SKM-1 treated with dmso at 0.1 percent for 144 hours (cell line): ENCODE results near the gene EPB41L1.

Source experiments
- DNase-seq: peaks from one replicate; lab custom pipeline; 2025; ENCODE audit not compliant: unreplicated experiment; lab: John Stamatoyannopoulos, UW

The EPB41L1 gene

DNA sequence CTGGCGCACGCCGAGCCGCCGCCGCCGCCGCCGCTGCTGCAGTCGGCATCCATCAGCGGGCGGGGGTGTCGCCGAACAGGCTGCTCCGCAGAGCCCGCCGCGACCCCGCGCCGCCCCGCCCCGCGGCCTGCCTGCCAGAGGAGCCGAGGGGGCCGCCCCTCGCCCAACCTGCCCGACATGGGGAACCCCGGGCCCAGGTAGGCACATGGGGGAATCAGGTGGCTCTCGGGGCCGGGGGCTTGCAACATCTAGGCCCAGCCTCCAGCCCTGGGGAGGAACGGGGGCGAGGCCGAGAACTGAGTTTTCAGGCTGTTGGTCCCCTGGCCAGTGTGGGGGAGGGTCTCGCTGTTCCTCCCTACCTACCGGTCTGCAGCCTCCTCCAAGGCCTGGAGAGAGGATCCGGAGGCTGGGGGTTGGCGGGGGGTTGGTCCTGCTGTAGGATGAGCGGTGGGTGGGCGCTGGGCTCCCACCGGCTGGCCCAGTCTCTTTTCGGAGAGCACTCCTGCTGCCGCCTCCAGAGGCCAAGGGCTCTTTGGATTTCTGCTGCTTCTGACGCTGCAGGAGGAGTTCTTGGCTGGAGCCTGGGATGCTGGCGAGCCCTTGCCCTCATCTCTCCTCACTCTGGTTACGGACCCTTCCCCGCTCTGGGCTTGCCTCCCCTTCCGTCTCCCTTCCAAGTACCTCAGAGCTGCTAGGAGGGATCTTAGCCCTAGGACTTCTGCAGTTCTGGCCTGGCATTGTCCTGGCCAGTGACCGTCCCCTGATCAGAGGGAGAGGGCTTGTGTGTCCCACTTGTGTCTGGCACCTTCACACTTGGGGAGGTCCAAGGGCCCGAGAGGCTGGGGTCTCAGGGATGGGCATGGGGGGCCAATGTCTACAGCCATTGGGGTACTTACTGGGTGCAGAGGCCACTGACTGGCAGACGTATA, at the start of gene EPB41L1:
TSS of gene EPB41L1 (plus strand) at position 41 of the 929 bp plus-strand sequence. CDS start 19,038 bp downstream, outside the sequence.
- no peak for DNase-seq

DNA sequence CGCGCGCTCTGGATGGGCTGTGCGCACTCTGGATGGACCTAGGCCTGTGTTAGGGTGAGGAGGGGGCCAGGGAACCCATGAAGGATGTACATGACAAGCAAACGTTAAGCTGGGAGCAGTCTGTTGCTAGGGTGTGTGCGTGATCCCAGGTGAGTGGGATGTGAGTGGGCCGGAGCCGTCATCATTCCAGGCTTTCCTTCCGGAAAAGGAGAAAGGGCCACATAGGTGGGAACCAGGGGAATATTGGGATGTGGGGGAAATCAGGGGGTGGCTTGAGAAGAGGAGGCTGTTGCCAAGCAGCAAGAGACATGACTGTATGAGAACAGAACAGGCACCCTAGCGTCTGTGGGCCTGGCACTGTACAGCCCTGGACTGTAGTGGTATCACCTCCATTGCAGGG, 49.7 kb upstream of the EPB41L1 start:
- no peak for DNase-seq

DNA sequence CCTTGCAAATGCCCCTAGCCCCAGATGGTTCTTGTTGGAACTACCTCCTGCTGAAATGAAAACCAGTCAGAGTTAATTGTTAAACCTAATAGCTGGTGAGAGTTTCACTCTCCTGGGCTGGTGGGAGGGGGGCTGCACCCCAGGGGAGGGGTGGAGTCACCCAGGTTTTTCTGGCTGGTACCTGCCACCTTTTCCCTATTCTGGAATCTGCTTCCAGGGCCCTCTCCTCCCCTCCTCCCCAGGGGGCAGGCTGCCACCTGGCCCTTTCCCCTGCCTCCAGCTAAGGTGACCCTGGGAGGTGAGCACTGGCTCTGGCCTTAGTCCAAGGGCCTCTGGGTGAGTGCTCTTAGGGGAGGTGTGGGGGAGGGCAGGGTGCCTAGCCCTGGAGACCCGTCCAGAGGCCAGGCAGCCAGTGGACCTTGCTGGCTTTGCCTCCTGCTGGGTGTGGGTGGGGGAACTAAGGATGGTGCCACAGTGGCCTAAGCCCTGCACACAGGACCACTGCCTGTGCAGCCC, 48.8 kb upstream of the EPB41L1 start:
- DNase-seq: no peak

DNA sequence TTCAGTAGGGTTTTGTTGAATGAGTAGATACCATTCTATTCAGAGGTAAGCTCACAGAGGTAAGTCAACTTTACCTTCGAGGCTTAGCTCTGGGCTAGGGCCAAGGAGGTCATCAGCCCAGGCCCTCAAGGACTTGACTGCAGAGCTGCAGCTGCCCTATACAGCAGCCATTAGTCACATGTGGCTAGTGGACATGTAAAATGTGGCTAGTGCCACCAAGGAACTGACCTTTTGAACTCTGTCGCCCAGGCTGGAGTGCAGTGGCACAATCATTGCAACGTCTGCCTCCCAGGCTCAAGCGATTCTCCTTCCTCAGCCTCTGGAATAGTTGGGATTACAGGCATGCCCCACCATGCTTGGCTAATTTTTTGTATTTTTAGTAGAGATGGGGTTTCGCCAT, 47.9 kb upstream of the EPB41L1 start:
- no peak for DNase-seq

DNA sequence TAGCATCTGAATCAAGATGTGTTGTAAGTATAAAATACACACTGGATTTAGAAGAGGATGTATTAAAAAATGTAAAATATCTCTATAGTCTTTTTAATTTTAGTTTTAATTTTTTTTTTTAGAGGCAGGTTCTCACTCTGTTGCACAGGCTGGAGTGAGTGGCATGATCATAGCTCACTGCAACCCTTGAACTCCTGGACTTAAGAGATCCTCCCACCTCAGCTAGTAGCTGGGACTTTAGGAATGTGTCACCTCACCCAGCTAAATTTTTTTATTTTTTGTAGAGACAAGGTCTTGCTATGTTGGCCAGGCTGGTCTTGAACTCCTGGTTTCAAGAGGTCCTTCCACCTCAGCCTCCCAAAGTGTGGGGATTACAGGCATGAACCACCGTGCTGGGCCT, 46.7 kb upstream of the EPB41L1 start:
- DNase-seq: no peak

DNA sequence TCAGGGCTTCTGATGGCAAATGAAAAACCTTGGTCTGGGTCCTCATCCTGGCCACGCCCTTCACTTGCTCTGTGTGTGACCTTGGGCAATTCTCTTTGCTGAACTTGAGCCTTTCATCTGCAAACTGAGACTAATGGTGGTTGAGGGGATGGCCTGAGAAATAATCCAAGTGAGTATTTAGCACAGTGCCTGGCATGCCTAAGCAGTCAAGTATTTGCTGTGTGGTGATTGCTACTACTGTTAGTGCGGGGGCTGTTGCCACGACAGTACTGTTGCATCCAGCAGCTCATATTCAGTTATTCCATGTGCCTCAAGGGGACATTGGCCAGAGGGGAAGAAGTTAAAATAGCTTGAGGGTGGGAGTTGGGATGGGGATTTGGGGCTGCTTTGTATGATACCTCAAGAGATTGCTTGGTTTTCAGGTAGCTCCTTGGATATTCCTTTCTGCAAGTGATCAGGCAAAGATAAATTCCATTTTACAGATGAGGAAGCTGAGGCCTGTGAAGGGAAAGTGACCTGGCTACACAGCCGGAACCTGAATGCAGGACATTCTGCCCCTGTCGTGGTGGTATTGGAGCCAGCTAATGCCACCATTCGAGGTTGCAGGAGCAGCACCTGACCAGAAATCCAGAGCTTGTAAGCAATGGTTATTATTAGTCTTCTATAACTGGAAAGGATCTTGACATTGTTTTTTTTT, 45.1 kb upstream of the EPB41L1 start:
- DNase-seq: no peak

DNA sequence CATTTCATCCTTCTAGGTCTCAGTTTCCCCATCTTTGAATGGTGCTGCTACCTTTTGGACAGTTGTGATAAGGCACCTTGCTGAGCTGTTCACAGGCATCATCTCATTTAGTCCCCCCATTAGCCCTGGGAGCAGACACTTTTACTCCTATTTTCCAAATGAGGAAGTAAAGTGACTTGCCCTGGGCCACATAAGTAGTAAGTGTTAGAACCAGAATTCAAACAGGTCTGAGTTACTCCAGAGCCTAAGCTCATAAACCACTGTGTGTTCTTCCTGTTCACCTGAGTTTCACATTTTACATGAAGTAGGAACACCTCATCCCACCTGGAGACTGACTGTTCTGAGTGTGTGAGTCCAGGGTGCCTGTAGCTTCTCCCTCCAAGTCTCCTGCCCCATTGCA, 43.5 kb upstream of the EPB41L1 start:
- DNase-seq: peak; percentile 61

DNA sequence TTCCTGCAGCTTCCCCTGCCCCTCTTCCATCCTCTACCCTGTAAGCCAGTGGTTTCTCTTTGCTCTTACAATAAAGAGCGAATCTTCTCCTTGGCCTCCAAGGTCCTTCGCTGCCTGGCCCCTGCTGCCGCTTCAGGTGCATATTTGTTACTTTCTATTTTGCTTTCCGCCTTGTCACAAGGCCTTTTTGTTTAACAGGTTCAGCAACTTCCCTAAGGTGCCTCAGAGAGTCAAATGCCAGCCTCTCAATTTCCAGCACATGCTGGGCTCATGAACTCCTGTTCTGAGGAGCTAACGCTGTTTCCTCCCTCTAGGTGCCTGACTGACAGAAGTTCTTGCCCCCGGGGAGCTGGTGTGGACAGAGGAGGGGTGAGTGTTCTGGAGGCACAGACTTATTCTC, 42.4 kb upstream of the EPB41L1 start:
- no peak for DNase-seq

DNA sequence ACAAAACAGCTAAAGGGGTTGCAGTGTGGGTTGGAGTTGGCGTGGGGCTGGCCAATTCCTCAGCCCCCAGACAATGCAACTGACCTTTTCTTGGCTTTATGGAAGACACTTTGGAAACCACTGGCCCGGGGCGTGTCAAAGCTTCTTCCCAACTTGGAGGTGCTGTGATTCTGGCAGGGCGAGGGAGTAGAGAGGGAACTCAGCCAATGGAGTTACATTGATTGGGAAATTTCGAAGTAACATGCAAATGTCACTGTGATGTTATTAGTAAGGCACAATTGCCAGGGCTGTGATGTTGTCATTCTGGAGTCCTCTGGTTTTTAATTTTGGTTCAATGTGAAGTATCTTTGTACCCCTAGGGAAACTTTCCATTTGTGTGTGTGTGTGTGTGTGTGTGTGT, 41.5 kb upstream of the EPB41L1 start:
- DNase-seq: no peak

DNA sequence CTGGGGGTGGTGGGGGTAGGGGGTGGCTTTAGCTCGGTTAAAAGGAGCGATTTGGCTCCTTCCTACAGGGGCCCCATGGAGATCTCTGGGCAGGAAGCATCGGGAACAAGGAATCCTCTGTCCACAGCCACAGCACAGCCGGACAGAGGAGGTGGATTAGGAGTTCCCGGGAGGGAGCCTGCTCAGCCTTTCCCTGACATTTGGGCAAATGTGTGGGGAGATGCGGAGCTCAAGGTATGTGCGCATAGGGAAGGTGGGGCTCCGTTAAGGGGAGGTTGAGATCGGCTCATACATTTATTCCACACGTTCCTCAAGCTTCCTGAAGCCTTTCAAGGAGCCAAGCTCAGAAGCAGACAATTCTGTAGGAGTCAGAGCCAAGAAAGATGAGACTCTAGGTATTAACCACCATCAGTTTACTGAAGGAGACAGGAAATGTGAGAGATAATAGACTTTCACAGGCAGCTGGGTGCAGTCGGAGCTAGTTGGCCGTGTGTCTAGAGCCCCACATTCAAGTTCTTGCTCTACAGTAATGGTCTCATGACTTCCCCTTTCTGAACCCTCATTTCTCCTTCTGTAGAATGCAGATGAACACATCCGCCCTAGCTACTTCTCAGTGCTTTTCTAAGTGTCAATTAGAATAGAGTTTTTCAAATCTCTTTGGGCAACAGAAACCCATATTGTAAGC, 40.8 kb upstream of the EPB41L1 start:
- peak; percentile 90 for DNase-seq

DNA sequence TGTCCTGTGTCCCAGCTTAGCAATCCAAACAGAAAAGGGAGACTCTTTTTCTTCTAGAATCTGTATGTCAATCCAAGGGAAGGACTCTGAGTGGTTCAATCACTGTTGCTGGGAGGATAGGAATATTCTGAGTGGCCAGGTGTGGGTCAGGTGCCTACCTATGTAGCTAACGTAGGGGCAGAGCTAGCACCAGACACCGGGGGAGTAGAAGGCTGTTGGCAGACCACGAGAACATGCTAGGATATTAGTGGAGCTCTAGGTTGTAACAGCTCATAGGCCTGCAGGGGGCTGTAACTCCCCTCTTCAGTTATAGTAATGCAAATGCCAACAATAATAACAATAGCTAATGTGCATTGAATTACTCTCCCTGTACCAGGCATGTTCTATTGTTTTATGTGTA, 39.8 kb upstream of the EPB41L1 start:
- no peak for DNase-seq

DNA sequence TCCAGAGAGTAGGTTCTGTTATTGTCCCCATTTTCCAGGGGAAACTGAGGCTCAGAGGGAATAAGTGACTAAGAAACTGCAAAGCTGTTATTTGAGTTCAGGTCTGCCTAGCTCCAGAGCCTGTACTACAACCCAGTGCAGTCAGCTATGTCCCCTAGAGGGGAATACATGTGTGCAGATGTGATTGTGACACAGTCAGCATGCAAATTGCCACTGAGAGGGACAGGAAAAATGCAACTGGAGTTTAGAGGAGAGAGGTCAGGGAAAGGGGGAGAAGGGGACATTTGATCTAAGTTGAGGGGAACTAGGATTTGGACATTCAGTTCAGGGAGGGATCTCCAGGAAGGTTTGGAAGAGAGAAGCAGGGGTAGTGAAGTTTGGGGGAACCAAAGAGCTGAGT, 38.6 kb upstream of the EPB41L1 start:
- no peak for DNase-seq

DNA sequence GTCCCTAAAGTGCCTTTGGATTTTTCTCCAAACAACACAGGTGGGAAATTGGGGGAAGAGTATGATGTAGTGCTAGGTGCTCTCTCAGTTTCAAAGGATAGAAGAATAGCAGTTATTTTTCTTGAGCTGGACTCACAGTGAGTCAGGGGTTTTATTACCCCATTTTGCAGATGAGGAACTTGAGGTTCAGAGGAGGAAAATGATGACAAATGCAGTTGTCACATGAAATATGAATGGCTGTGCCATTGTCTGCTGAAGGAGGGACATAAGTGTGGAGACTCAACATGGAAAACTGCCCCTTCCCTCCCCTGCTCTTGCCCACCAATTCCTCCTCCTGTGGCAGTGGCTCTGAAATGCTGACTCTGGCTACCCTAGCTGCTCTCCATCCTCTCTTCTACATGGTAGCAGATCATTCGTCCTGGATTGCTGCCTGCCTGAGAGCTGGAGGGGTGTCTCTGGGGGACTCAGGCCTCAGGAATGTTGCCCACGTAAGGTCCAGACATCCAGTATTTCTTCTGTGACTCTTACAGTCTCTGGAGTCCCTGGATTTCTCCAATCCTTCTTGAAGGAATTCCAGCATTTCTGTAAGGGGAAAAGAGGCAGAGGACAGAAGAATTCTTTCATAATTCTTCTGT, 37.6 kb upstream of the EPB41L1 start:
- no peak for DNase-seq

DNA sequence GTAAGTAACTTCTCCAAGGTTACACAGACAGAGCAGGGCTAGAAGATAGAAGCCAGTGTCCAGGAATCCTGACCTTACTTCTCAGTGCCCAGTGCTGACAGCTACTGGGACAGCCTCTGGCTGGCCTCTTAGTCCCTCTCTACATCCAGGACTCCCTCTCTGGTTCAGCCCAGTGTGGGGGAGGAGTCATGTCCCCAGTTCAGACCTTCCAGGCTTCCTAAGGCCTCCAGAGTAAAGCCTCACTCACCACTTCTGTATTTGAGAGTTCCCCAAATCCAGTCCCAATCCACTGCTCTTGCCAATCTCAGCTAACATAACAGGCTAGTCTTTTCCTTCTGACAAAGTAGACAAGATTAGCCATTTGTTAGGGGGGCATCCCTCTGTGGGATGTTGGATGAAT, 36.9 kb upstream of the EPB41L1 start:
- peak; percentile 67 for DNase-seq

DNA sequence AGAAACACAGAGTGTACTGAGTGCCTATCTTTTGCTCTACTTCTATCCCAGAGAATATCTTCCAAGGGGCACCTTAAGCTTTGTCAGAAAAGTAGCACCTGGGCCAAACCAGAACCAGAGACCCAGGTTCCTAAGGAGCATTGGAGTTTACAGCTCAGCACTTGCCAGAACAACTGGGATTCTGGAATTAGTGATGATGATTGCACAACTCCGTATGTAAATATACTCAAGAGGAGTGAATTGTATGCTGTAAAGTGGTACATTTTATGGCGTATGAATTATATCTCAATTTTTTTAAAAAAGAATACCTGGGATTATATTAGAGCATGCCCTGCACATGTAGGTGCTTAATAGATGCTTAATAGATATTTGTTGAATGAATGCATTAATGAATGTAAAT, 36.2 kb upstream of the EPB41L1 start:
- DNase-seq: no peak

DNA sequence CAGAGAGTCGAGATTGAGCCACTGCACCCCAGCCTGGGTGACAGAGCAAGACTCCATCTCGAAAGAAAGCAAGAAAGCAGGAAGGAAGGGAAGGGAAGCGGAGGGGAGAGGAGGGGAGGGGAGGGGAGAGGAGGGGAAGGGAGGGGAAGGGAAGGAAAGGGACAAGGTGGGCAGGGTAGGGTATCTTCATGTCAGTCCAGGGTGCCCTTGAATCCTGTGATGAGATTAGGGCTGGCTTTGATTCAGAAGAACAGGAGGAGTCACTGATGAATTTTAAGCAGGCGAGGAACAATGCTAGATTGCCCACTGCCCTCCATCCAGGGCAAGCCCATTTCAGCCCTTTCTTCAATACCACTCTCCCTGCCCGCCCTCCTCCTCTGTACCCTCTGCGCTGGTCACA, 35.0 kb upstream of the EPB41L1 start:
- DNase-seq: no peak

DNA sequence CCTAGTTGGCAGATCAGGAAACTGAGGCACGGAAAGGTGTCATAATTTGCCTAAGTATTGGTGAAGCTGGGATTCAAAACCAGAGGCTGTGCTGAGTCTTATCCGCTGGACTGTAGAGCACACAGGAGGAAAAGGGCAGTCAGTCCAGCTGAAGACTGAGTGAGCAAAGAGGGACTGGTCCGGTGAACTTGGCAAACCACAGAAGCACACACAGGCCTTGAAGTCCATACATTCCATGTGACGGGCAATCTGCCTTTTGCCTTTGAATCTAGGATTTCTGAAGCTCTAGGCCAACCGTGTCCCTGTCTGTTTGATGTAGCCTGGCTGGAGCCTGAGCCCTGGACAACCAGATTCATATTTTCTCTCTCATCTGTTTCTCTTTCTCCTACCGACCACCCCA, 34.3 kb upstream of the EPB41L1 start:
- no peak for DNase-seq

DNA sequence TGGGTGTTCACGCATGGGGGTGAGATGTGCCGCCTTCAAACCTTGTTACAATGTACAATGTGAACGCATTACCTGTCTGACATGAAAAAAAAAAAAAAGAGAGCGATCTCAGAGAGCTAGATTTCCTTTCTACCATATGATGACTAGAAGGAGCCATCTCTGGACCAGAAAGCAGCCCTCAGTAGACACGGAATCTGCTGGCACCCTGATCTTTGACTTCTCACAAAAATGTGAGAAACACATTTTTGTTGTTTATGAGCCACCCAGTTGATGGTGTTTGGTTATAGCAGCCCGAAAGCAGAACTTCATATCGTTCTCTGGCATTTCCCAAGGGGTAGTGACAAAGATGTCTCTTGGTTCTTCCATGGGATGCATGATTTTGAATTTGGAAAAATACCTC, 33.5 kb upstream of the EPB41L1 start:
- DNase-seq: no peak

DNA sequence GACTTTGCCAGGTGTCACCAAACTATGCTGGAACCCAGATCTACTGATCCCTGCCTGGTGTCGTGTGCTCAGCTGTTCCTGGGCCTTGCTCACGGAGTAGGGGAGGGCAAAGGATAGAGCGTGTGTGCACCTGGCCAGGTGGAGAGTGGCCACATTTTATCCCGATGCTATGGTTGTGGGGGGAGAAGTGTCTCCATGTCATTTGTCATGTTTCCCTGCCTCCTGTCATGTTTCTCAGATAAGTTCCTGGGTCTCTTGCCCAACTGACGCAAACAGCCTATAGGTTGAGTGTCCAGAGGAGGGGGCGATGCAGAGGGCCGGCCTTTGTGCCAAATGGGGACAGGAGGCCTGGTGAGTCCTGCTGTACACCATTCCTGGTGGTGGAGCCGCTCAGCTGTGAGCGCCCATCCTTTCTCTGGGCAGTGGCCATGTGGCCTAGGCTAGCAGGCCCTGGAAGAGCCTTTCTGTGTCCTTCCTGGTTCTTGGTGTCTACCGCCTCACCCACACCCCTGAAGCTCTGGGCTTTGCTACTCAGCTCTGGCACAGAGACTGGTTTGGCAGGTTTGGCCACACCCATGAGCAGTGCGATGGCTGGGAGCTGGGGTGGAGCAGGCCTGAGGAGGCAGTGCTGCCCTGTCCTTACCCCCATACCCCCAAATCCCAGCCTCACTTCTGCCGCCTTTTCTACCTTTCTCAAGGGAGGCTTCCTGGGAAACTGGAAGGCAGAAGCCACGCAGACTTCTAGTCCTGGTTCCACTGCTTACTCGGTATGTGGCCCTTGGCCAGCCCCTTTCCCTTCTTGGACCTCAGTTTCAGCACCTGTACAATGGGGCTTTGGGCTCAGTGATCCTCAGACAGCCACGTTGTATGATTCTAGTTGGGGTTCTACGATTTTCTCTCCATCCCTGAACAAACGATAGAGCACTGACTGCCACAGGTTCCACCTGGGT, 32.3 kb upstream of the EPB41L1 start:
- DNase-seq: no peak

DNA sequence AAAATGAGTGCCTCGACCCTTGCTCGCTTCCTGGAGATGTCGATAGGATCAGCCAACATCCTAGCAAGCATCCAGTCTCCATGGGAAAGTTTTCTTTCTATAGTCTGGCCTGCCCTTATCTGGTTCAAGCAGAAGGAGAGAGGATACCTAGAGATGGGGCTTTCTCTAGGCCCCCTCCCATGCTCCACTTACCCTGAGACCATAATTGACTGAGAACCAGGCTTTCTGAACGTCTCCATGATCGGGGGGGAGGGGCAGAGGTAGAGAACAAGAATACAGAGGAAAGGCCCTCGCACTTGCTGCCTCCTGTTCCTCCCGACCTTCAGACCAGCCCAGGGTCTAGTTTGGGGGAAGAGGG, 31.6 kb upstream of the EPB41L1 start:
- DNase-seq: no peak
